WTC11 (cell line): ENCODE data around the gene CLEC16A. TPM values are rescaled to one million over a fixed set of nuclear protein-coding genes. Genes with fewer than 3 reads are reported as not detected.

Experiments used
- ATAC-seq: fragments of 200-7000 bp; cut with Tn5 transposase; 2 replicates; pipeline ENCODE4 v1.10.0; 2021; ENCODE audit warnings: mild to moderate bottlenecking, moderate library complexity
- CTCF ChIA-PET: fragments of 300-600 bp; sonication (Branson Sonifier 250); formaldehyde crosslinking; loops from one replicate; lab custom pipeline; 2021; ENCODE audit warnings: antibody characterized with exemption; lab: Charles Lee
- POLR2A ChIA-PET: fragments of 350-600 bp; sonication (Branson Sonifier 250); formaldehyde crosslinking; loops from one replicate; lab custom pipeline; 2021; ENCODE audit warnings: antibody characterized with exemption; lab: Charles Lee
- DNase-seq: peaks from one replicate; pipeline ENCODE4 v3.0.0; 2021; ENCODE audit warnings: low spot score
- H3K27ac Mint-ChIP-seq: 2 replicates; pipeline ENCODE4 v1.8.0; 2021; ENCODE audit warnings: mixed read lengths
- H3K27me3 Mint-ChIP-seq: 2 replicates; pipeline ENCODE4 v1.8.0; 2021; ENCODE audit warnings: low read depth, mild to moderate bottlenecking, moderate library complexity, mixed read lengths
- H3K36me3 Mint-ChIP-seq: 2 replicates; pipeline ENCODE4 v1.8.0; 2021; ENCODE audit warnings: mixed read lengths
- H3K4me1 Mint-ChIP-seq: 2 replicates; pipeline ENCODE4 v1.8.0; 2022; ENCODE audit warnings: mixed read lengths
- H3K4me3 Mint-ChIP-seq: 2 replicates; pipeline ENCODE4 v1.8.0; 2021; ENCODE audit warnings: mild to moderate bottlenecking, moderate library complexity, mixed read lengths
- H3K9me3 Mint-ChIP-seq: 2 replicates; pipeline ENCODE4 v1.8.0; 2021; ENCODE audit warnings: mixed read lengths
- ATF1 ChIP-seq: sonication (generic); formaldehyde crosslinking; IDR thresholded peaks from 2 replicates; pipeline ENCODE4 v1.8.1; 2023; ENCODE audit warnings: mild to moderate bottlenecking, moderate library complexity, missing genetic modification reagents
- CREB1 ChIP-seq: sonication (generic); formaldehyde crosslinking; IDR thresholded peaks from 2 replicates; pipeline ENCODE4 v1.8.0; 2023; ENCODE audit warnings: mild to moderate bottlenecking, missing genetic modification reagents
- CREM ChIP-seq: sonication (generic); formaldehyde crosslinking; IDR thresholded peaks from 2 replicates; pipeline ENCODE4 v1.8.1; 2022; ENCODE audit warnings: mild to moderate bottlenecking, missing genetic modification reagents, moderate library complexity
- EMX1 ChIP-seq: fragments of 250-450 bp; sonication (Bioruptor Pico); IDR thresholded peaks from 2 replicates; pipeline ENCODE4 v1.8.0; 2021; ENCODE audit warnings: mild to moderate bottlenecking
- FOXK1 ChIP-seq: sonication (generic); formaldehyde crosslinking; IDR thresholded peaks from 2 replicates; pipeline ENCODE4 v1.8.0; 2022; ENCODE audit warnings: mild to moderate bottlenecking, moderate library complexity, missing genetic modification reagents
- IRF2 ChIP-seq: sonication (generic); formaldehyde crosslinking; IDR thresholded peaks from 2 replicates; pipeline ENCODE4 v1.8.0; 2022; ENCODE audit warnings: low read depth, missing genetic modification reagents, borderline replicate concordance
- MLX ChIP-seq: sonication (generic); formaldehyde crosslinking; IDR thresholded peaks from 2 replicates; pipeline ENCODE4 v1.8.1; 2023; ENCODE audit warnings: mild to moderate bottlenecking, missing genetic modification reagents, moderate library complexity
- NFATC4 ChIP-seq: fragments of 250-450 bp; sonication (Bioruptor Pico); IDR thresholded peaks from 2 replicates; pipeline ENCODE4 v1.9.0; 2021; ENCODE audit warnings: mild to moderate bottlenecking
- NR3C1 ChIP-seq: sonication (generic); formaldehyde crosslinking; conservative IDR thresholded peaks from 2 replicates; pipeline ENCODE4 v1.8.1; 2023; ENCODE audit warnings: low read depth, mild to moderate bottlenecking, missing genetic modification reagents
- RORB ChIP-seq: fragments of 250-450 bp; sonication (Bioruptor Pico); IDR thresholded peaks from 2 replicates; pipeline ENCODE4 v1.9.0; 2021; ENCODE audit warnings: mild to moderate bottlenecking
- SP1 ChIP-seq: sonication (generic); formaldehyde crosslinking; conservative IDR thresholded peaks from 2 replicates; pipeline ENCODE4 v1.8.1; 2022; ENCODE audit warnings: missing genetic modification reagents
- TCF7 ChIP-seq: sonication (generic); formaldehyde crosslinking; IDR thresholded peaks from 2 replicates; pipeline ENCODE4 v1.8.0; 2022; ENCODE audit warnings: mild to moderate bottlenecking, low read depth, missing genetic modification reagents, moderate library complexity
- TEAD4 ChIP-seq: sonication (generic); formaldehyde crosslinking; IDR thresholded peaks from 2 replicates; pipeline ENCODE4 v1.8.0; 2022; ENCODE audit warnings: mild to moderate bottlenecking, missing genetic modification reagents
- TP53 ChIP-seq: sonication (generic); formaldehyde crosslinking; IDR thresholded peaks from 2 replicates; pipeline ENCODE4 v1.8.1; 2023; ENCODE audit warnings: mild to moderate bottlenecking, missing genetic modification reagents
- USF2 ChIP-seq: sonication (generic); formaldehyde crosslinking; IDR thresholded peaks from 2 replicates; pipeline ENCODE4 v1.8.1; 2023; ENCODE audit warnings: mild to moderate bottlenecking, missing genetic modification reagents, moderate library complexity
- ZMAT4 ChIP-seq: fragments of 250-450 bp; sonication (Bioruptor Pico); IDR thresholded peaks from 2 replicates; pipeline ENCODE4 v1.9.0; 2021; ENCODE audit warnings: mild to moderate bottlenecking
- ZNF121 ChIP-seq: sonication (generic); formaldehyde crosslinking; IDR thresholded peaks from 2 replicates; pipeline ENCODE4 v1.8.0; 2023; ENCODE audit warnings: missing genetic modification reagents
- total RNA-seq: library from RNA; stranded (reverse); gene quantifications from 3 replicates; pipeline ENCODE4 v1.2.3, GENCODE V29; 2021
- TF ChIP-seq, protein P1 (sequence below): sonication (generic); formaldehyde crosslinking; IDR thresholded peaks from 2 replicates; pipeline ENCODE4 v1.8.0; 2022; ENCODE audit warnings: missing genetic modification reagents
- TF ChIP-seq, protein P2 (sequence below): sonication (generic); formaldehyde crosslinking; IDR thresholded peaks from 2 replicates; pipeline ENCODE4 v1.8.1; 2022; ENCODE audit warnings: low read depth, missing genetic modification reagents, borderline replicate concordance
- TF ChIP-seq, protein P3 (sequence below): fragments of 250-450 bp; sonication (Bioruptor Pico); IDR thresholded peaks from 2 replicates; pipeline ENCODE4 v1.9.0; 2021; ENCODE audit warnings: moderate library complexity, mild to moderate bottlenecking, inconsistent platforms, borderline replicate concordance
- TF ChIP-seq, protein P4 (sequence below): fragments of 250-450 bp; sonication (Bioruptor Pico); IDR thresholded peaks from 2 replicates; pipeline ENCODE4 v1.8.0; 2021; ENCODE audit warnings: mild to moderate bottlenecking

CLEC16A gene
- total RNA-seq, 1 experiment from 2014 or later = 14.4 TPM

DNA sequence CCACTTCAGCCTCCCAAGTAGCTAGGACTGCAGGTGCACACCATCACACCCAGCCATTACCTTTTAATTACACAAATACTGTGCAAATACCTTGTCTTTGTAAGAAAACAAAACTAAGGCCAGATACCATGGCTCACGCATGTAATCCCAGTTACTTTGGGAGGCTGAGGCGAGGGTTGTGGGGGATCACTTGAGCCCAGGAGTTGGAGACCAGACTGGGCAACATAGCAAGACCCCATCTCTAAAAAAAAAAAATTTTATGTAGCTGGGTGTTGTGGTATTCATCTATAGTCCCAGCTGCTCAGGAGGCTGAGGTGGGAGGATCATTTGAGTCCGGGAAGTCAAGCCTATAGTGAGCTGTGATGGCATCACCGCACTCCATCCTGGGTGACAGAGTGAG, 151.6 kb downstream of the CLEC16A start:
- Mint-ChIP-seq H3K4me1 (peaks cover 8% of the 10 kb centered on the region), H3K27ac (no peak overlapping the region), H3K9me3 (no peaks in the 10 kb centered on the region), H3K4me3 (no peak overlapping the region), H3K36me3 (no peaks in the 10 kb centered on the region), H3K27me3 (no peaks in the 10 kb centered on the region)
- peak; percentile 66; the same call in 1 of the 2 replicates for TF ChIP-seq ZNF121 (CRISPR knock-in tag)
- no peak for TF ChIP-seq TP53 (CRISPR knock-in tag)
- ChIA-PET CTCF (interaction anchor here (1.3 kb wide), 1 partner anchor 132 kb away, joined by 3 read pairs; no protein-coding TSS in a partner anchor), POLR2A (interaction anchor here (0.6 kb wide), 1 partner anchor 110 kb away, joined by 4 read pairs; no protein-coding TSS in a partner anchor)
- ATAC-seq (no peak), DNase-seq (no peak)

DNA sequence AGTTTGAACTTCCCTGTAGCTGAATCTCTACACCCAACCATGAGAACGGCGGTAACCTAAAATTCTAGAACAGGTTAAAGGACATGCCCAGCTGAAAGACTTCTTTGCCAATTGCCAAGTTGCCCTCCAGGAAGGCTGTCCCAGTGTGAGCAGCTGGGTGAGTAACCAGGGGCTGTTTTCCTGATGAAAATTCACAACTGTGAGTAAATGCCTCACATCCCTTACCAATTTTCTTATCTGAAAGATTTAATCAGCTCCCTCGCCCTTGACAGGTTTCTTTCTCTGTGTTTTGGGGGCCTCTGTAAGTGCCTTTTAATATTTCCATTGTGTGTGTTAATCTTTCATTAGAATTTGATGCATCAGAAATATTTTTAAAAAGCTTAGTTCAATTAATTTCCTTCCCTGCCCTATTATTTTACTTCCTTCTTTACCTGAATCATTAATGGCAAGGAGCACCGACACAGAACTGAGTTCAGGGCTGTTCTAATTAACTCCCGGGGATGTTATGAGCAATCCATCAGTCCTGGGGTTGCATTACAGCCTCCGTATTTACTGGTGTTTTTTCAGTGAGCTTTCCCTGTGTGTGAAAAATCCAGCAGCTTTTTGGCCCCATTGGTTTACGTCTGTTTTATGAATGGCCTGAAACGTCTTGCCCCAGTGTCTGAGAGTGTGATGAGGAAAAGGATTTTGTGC, 152.9 kb downstream of the CLEC16A start:
- TF ChIP-seq, protein P1, sequence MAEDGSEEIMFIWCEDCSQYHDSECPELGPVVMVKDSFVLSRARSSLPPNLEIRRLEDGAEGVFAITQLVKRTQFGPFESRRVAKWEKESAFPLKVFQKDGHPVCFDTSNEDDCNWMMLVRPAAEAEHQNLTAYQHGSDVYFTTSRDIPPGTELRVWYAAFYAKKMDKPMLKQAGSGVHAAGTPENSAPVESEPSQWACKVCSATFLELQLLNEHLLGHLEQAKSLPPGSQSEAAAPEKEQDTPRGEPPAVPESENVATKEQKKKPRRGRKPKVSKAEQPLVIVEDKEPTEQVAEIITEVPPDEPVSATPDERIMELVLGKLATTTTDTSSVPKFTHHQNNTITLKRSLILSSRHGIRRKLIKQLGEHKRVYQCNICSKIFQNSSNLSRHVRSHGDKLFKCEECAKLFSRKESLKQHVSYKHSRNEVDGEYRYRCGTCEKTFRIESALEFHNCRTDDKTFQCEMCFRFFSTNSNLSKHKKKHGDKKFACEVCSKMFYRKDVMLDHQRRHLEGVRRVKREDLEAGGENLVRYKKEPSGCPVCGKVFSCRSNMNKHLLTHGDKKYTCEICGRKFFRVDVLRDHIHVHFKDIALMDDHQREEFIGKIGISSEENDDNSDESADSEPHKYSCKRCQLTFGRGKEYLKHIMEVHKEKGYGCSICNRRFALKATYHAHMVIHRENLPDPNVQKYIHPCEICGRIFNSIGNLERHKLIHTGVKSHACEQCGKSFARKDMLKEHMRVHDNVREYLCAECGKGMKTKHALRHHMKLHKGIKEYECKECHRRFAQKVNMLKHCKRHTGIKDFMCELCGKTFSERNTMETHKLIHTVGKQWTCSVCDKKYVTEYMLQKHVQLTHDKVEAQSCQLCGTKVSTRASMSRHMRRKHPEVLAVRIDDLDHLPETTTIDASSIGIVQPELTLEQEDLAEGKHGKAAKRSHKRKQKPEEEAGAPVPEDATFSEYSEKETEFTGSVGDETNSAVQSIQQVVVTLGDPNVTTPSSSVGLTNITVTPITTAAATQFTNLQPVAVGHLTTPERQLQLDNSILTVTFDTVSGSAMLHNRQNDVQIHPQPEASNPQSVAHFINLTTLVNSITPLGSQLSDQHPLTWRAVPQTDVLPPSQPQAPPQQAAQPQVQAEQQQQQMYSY (CRISPR knock-in tag) = no peak
- TF ChIP-seq, protein P2, sequence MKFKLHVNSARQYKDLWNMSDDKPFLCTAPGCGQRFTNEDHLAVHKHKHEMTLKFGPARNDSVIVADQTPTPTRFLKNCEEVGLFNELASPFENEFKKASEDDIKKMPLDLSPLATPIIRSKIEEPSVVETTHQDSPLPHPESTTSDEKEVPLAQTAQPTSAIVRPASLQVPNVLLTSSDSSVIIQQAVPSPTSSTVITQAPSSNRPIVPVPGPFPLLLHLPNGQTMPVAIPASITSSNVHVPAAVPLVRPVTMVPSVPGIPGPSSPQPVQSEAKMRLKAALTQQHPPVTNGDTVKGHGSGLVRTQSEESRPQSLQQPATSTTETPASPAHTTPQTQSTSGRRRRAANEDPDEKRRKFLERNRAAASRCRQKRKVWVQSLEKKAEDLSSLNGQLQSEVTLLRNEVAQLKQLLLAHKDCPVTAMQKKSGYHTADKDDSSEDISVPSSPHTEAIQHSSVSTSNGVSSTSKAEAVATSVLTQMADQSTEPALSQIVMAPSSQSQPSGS (CRISPR knock-in tag) = no peak
- TF ChIP-seq NR3C1 = no peak
- no peak for TF ChIP-seq ZMAT4 (CRISPR knock-in tag)
- TF ChIP-seq, protein P3, sequence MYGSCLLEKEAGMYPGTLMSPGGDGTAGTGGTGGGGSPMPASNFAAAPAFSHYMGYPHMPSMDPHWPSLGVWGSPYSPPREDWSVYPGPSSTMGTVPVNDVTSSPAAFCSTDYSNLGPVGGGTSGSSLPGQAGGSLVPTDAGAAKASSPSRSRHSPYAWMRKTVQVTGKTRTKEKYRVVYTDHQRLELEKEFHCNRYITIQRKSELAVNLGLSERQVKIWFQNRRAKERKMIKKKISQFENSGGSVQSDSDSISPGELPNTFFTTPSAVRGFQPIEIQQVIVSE (CRISPR knock-in tag) = no peak
- TF ChIP-seq SP1 (CRISPR knock-in tag) = no peak
- no peak for TF ChIP-seq EMX1 (CRISPR knock-in tag)
- no peak for TF ChIP-seq USF2
- TF ChIP-seq TCF7 = no peak
- no peak for TF ChIP-seq TEAD4 (CRISPR knock-in tag)
- TF ChIP-seq, all 79 proteins: peak for 0
- ATAC-seq = no peak
- Mint-ChIP-seq H3K36me3 (no peaks in the 10 kb centered on the region), H3K27ac (no peak overlapping the region), H3K4me1 (peaks cover 8% of the 10 kb centered on the region), H3K27me3 (no peaks in the 10 kb centered on the region), H3K9me3 (no peaks in the 10 kb centered on the region), H3K4me3 (no peak overlapping the region)
- CTCF ChIA-PET = interaction anchor here (1.3 kb wide), 1 partner anchor 133 kb away, joined by 3 read pairs; no protein-coding TSS in a partner anchor
- POLR2A ChIA-PET = no interaction called here
- DNase-seq = no peak

DNA sequence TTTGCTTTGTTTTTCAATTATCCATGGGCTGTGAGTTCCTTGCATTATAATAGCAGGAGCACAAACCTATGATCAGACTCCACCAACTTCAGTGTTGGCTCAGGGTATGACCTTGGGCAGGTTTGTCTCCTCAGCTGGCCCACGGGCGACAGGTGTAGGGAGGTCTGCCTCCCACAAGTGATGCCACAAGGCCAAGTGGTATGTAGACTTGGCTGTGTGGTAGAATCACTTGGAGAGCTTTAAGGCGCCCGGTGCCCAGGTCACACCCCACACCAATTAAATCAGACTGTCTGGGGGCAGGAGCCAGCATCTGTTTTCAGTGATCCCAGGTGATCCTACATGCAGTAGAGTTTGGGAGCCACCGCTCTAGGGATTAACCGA, 153.4 kb downstream of the CLEC16A start:
- no peak overlapping the region for H3K27ac Mint-ChIP-seq
- POLR2A ChIA-PET = no interaction called here
- H3K4me3 Mint-ChIP-seq = no peak overlapping the region
- H3K36me3 Mint-ChIP-seq = no peaks in the 10 kb centered on the region
- H3K27me3 Mint-ChIP-seq = no peaks in the 10 kb centered on the region
- CTCF ChIA-PET = no interaction called here
- ATAC-seq = no peak
- H3K4me1 Mint-ChIP-seq = peaks cover 8% of the 10 kb centered on the region
- no peak for DNase-seq
- H3K9me3 Mint-ChIP-seq = no peaks in the 10 kb centered on the region
- TF ChIP-seq RORB (CRISPR knock-in tag) (no peak), NFATC4 (CRISPR knock-in tag) (no peak), MLX (CRISPR knock-in tag) (no peak), IRF2 (no peak), CREB1 (no peak), FOXK1 (CRISPR knock-in tag) (no peak), CREM (CRISPR knock-in tag) (no peak), ATF1 (CRISPR knock-in tag) (no peak)
- TF ChIP-seq, protein P4, sequence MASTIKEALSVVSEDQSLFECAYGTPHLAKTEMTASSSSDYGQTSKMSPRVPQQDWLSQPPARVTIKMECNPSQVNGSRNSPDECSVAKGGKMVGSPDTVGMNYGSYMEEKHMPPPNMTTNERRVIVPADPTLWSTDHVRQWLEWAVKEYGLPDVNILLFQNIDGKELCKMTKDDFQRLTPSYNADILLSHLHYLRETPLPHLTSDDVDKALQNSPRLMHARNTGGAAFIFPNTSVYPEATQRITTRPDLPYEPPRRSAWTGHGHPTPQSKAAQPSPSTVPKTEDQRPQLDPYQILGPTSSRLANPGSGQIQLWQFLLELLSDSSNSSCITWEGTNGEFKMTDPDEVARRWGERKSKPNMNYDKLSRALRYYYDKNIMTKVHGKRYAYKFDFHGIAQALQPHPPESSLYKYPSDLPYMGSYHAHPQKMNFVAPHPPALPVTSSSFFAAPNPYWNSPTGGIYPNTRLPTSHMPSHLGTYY = no peak
